BE2C (cell line): ENCODE results near the gene C5orf47.
"Not testable (repeated sequence)": the region's sequence is repeated elsewhere in the genome, so short reads cannot be mapped to it uniquely, and the experiment has no call there.

ENCODE experiments used
- DNase-seq: peaks from one replicate; pipeline ENCODE4 v3.0.0-alpha.2; 2020
- H3K27me3 ChIP-seq: fragments of 250-450 bp; sonication (Bioruptor Pico); 2 replicates; pipeline ENCODE4 v1.5.1; 2020; ENCODE audit warnings: mild to moderate bottlenecking
- H3K36me3 ChIP-seq: fragments of 250-450 bp; sonication (Bioruptor Pico); 2 replicates; pipeline ENCODE4 v1.5.1; 2020; ENCODE audit warnings: mild to moderate bottlenecking
- H3K4me1 ChIP-seq: fragments of 250-450 bp; sonication (Bioruptor Pico); 2 replicates; pipeline ENCODE4 v1.5.1; 2020
- H3K4me3 ChIP-seq: 2 replicates; pipeline ENCODE4 v1.5.1; 2011; ENCODE audit warnings: low read depth, low read length
- H3K9me3 ChIP-seq: fragments of 250-450 bp; sonication (Bioruptor Pico); 2 replicates; pipeline ENCODE4 v1.5.1; 2020
- CTCF ChIP-seq: IDR thresholded peaks from 2 replicates; pipeline ENCODE4 v1.5.1; 2012; ENCODE audit warnings: mild to moderate bottlenecking, low read depth, low read length

Gene C5orf47

DNA sequence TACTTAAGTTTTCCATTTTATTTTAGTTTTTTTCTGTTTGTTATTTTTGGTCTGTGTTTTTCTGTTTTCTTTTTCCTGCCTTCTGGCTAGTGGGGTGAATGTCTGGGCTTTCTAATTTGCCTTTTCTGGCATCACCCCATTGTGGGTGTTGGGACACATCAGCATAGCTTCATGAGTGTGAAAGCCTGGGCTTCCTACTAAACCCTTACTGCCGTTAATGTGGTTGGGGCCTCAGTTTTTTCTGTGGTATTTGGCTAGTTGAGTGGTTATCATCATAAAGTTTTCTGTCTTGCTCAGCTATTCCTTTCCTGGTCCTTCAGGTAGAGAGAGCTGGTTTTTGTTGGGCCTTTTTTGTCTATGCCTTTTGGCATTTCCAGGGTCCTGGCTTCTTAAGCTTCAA, 21.4 kb downstream of the C5orf47 start:
- TF ChIP-seq CTCF = no peak
- Histone ChIP-seq H3K4me3 (no peak overlapping the region), H3K4me1 (no peaks in the 10 kb centered on the region), H3K27me3 (no peaks in the 10 kb centered on the region; the same call in 1 of the 2 replicates), H3K36me3 (no peaks in the 10 kb centered on the region), H3K9me3 (no peaks in the 10 kb centered on the region)
- DNase-seq = no peak

DNA sequence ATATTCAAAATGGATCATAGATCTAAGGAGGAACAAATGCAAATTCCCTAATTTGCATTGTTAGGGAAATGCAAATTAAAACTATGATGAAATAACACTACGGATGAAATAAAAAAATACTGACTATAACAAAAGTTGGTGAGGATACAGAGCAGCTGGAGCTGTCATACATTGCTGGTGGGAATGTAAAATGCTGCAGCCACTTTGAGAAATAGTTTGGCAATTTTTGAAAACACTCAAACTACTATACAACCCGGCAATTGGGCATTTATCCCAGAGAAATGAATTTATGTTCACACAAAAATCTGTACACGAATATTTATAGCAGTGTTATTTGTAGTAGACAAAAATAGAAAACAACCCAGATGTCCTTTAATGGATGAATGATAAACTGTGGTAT, 22.5 kb downstream of the C5orf47 start:
- no peaks in the 10 kb centered on the region for H3K36me3 ChIP-seq
- no peak for TF ChIP-seq CTCF
- DNase-seq = no peak
- H3K9me3 ChIP-seq = no peaks in the 10 kb centered on the region
- no peaks in the 10 kb centered on the region for H3K4me1 ChIP-seq
- no peaks in the 10 kb centered on the region; the same call in 1 of the 2 replicates for H3K27me3 ChIP-seq
- no peak overlapping the region for H3K4me3 ChIP-seq

DNA sequence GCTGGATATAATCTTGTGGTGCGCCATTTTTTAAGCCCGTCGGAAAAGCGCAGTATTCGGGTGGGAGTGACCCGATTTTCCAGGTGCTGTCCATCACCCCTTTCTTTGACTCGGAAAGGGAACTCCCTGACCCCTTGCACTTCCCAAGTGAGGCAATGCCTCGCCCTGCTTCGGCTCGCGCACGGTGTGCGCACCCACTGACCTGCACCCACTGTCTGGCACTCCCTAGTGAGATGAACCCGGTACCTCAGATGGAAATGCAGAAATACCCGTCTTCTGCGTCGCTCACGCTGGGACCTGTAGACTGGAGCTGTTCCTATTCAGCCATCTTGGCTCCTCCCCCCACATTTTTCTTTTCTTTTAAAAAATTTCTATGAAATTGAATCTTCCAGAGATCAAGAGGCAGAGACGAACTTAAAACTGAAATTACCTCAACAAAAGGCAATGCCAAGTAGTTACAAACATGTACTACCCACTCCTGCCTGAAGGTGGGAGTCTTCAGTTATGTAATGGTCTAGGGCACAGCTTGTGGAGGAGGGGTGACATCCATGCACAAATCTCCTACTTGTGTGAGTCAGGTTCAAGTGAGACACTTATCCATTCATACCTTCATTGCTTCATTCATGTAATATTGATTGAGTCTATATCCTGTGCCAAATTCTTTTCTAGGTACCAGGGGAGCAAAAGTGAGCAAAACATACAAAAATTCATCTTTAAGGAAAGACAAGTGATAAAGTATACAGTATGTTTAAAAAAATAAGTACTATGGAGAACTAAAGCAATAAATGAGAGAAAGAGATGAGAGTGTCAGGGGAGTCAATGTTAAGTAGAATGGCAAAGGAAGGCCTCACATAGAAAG, 31.3 kb downstream of the C5orf47 start:
- H3K36me3 ChIP-seq, H3K4me3 ChIP-seq, H3K9me3 ChIP-seq, H3K27me3 ChIP-seq, H3K4me1 ChIP-seq: not testable (repeated sequence)
- DNase-seq = peak; percentile 73
- peak; percentile 84 for TF ChIP-seq CTCF

- Histone ChIP-seq H3K27me3 (no peaks in the 10 kb centered on the region), H3K36me3 (no peaks in the 10 kb centered on the region), H3K4me1 (no peaks in the 10 kb centered on the region), H3K9me3 (no peaks in the 10 kb centered on the region), H3K4me3 (no peak overlapping the region)
- DNase-seq = no peak
- TF ChIP-seq CTCF = no peak
Measured at GRCh38 chr5:174020928-174021304, 31.9 kb downstream of the C5orf47 start.

- Histone ChIP-seq H3K36me3 (no peaks in the 10 kb centered on the region), H3K9me3 (no peaks in the 10 kb centered on the region), H3K27me3 (no peaks in the 10 kb centered on the region), H3K4me3 (no peak overlapping the region), H3K4me1 (no peaks in the 10 kb centered on the region)
- no peak for DNase-seq
- TF ChIP-seq CTCF = no peak
Measured at GRCh38 chr5:174022384-174023095, 33.6 kb downstream of the C5orf47 start.

GRCh38 chr5:174030286-174030685, 41.3 kb downstream of the C5orf47 start:
- Histone ChIP-seq H3K4me3 (no peak overlapping the region), H3K36me3 (no peaks in the 10 kb centered on the region), H3K9me3 (no peaks in the 10 kb centered on the region), H3K4me1 (no peaks in the 10 kb centered on the region), H3K27me3 (no peaks in the 10 kb centered on the region)
- no peak for TF ChIP-seq CTCF
- DNase-seq = no peak
